HL-60 (cell line): ENCODE data around the gene MTIF3.

Experiments
- GABPA ChIP-seq: IDR thresholded peaks from 2 replicates; pipeline ENCODE4 v1.6.1; 2012; ENCODE audit warnings: low read depth
- POLR2AphosphoS5 ChIP-seq: IDR thresholded peaks from 2 replicates; pipeline ENCODE4 v1.6.1; 2012; ENCODE audit warnings: low read depth
- TF ChIP-seq, protein P1 (sequence below): IDR thresholded peaks from one replicate; pipeline ENCODE4 v1.5.1; 2011; ENCODE audit warnings: low read length, control low read depth, inconsistent platforms; ENCODE audit not compliant: insufficient read depth
- TF ChIP-seq, protein P2 (sequence below): IDR thresholded peaks from 2 replicates; pipeline ENCODE4 v1.6.1; 2012; ENCODE audit warnings: low read depth; ENCODE audit not compliant: insufficient replicate concordance

DNA sequence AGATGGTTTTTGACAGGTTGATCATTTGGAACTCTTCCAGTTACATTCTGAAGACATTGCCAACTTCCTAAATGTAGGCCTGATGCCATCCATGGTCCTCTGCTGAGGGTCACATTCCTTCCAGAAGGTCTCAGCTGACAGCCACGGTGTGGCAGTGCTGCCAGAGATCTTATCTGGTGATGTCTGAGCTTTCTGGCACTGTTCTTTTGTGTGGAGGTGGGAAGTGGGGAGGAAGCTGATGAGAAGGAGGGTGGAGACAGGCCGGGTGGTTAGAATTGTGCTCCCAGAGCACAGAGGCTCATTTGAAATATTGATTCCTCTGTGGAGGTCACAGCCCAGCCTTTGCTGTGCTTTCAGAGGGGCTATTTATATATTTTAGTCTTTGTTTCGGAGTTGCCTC, 16.1 kb upstream of the MTIF3 start:
- TF ChIP-seq, protein P1, sequence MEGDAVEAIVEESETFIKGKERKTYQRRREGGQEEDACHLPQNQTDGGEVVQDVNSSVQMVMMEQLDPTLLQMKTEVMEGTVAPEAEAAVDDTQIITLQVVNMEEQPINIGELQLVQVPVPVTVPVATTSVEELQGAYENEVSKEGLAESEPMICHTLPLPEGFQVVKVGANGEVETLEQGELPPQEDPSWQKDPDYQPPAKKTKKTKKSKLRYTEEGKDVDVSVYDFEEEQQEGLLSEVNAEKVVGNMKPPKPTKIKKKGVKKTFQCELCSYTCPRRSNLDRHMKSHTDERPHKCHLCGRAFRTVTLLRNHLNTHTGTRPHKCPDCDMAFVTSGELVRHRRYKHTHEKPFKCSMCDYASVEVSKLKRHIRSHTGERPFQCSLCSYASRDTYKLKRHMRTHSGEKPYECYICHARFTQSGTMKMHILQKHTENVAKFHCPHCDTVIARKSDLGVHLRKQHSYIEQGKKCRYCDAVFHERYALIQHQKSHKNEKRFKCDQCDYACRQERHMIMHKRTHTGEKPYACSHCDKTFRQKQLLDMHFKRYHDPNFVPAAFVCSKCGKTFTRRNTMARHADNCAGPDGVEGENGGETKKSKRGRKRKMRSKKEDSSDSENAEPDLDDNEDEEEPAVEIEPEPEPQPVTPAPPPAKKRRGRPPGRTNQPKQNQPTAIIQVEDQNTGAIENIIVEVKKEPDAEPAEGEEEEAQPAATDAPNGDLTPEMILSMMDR: no peak
- TF ChIP-seq GABPA: no peak
- no peak for TF ChIP-seq POLR2AphosphoS5
- TF ChIP-seq, protein P2, sequence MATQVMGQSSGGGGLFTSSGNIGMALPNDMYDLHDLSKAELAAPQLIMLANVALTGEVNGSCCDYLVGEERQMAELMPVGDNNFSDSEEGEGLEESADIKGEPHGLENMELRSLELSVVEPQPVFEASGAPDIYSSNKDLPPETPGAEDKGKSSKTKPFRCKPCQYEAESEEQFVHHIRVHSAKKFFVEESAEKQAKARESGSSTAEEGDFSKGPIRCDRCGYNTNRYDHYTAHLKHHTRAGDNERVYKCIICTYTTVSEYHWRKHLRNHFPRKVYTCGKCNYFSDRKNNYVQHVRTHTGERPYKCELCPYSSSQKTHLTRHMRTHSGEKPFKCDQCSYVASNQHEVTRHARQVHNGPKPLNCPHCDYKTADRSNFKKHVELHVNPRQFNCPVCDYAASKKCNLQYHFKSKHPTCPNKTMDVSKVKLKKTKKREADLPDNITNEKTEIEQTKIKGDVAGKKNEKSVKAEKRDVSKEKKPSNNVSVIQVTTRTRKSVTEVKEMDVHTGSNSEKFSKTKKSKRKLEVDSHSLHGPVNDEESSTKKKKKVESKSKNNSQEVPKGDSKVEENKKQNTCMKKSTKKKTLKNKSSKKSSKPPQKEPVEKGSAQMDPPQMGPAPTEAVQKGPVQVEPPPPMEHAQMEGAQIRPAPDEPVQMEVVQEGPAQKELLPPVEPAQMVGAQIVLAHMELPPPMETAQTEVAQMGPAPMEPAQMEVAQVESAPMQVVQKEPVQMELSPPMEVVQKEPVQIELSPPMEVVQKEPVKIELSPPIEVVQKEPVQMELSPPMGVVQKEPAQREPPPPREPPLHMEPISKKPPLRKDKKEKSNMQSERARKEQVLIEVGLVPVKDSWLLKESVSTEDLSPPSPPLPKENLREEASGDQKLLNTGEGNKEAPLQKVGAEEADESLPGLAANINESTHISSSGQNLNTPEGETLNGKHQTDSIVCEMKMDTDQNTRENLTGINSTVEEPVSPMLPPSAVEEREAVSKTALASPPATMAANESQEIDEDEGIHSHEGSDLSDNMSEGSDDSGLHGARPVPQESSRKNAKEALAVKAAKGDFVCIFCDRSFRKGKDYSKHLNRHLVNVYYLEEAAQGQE: no peak
